NCI-H2107 (cell line): ENCODE measurements around the gene CNTNAP2.
"Not testable (repeated sequence)": the region's sequence is repeated elsewhere in the genome, so short reads cannot be mapped to it uniquely, and the experiment has no call there.

ENCODE experiments used
- DNase-seq: peaks from one replicate; lab custom pipeline; 2025; lab: John Stamatoyannopoulos, UW

CNTNAP2 gene

GRCh38 chr7:147096629-147097028 is 980.0 kb downstream of the CNTNAP2 start:
- no peak for DNase-seq

- DNase-seq: no peak
Observed at GRCh38 chr7:147103224-147103623, 986.6 kb downstream of the CNTNAP2 start.

- DNase-seq: no peak
Observed at GRCh38 chr7:147106746-147107145, 990.1 kb downstream of the CNTNAP2 start.

GRCh38 chr7:147114525-147114924 is 997.9 kb downstream of the CNTNAP2 start:
- not testable (repeated sequence) for DNase-seq

- DNase-seq: no peak
Observed at GRCh38 chr7:147136352-147136751, 1019.8 kb downstream of the CNTNAP2 start.

GRCh38 chr7:147145194-147145593 is 1028.6 kb downstream of the CNTNAP2 start:
- no peak for DNase-seq

GRCh38 chr7:147146169-147146568 is 1029.6 kb downstream of the CNTNAP2 start:
- no peak for DNase-seq

- no peak for DNase-seq
Observed at GRCh38 chr7:147151661-147152060, 1035.1 kb downstream of the CNTNAP2 start.

GRCh38 chr7:147153571-147153970 is 1037.0 kb downstream of the CNTNAP2 start:
- DNase-seq: no peak

- DNase-seq: no peak
Observed at GRCh38 chr7:147161405-147161804, 1044.8 kb downstream of the CNTNAP2 start.

GRCh38 chr7:147170341-147171012 is 1053.9 kb downstream of the CNTNAP2 start:
- DNase-seq: no peak

- DNase-seq: no peak
Observed at GRCh38 chr7:147171013-147171391, 1054.4 kb downstream of the CNTNAP2 start.

GRCh38 chr7:147173883-147174282 is 1057.3 kb downstream of the CNTNAP2 start:
- no peak for DNase-seq

- DNase-seq: no peak
Observed at GRCh38 chr7:147182874-147183273, 1066.3 kb downstream of the CNTNAP2 start.

- DNase-seq: no peak
Observed at GRCh38 chr7:147183276-147183675, 1066.7 kb downstream of the CNTNAP2 start.

GRCh38 chr7:147188467-147188866 is 1071.9 kb downstream of the CNTNAP2 start:
- DNase-seq: no peak

- no peak for DNase-seq
Observed at GRCh38 chr7:147193476-147193875, 1076.9 kb downstream of the CNTNAP2 start.

GRCh38 chr7:147196481-147196880 is 1079.9 kb downstream of the CNTNAP2 start:
- DNase-seq: peak; percentile 41

GRCh38 chr7:147197006-147197405 is 1080.4 kb downstream of the CNTNAP2 start:
- DNase-seq: no peak

- DNase-seq: no peak
Observed at GRCh38 chr7:147199868-147200267, 1083.3 kb downstream of the CNTNAP2 start.

- DNase-seq: no peak
Observed at GRCh38 chr7:147207988-147208387, 1091.4 kb downstream of the CNTNAP2 start.

GRCh38 chr7:147231275-147231674 is 1114.7 kb downstream of the CNTNAP2 start:
- no peak for DNase-seq

GRCh38 chr7:147235645-147236382 is 1119.2 kb downstream of the CNTNAP2 start:
- DNase-seq: no peak

GRCh38 chr7:147240468-147240867 is 1123.9 kb downstream of the CNTNAP2 start:
- no peak for DNase-seq
